SK-N-SH (cell line): ENCODE measurements around the gene EXD2. TPM values are rescaled to one million over a fixed set of nuclear protein-coding genes. Genes with fewer than 3 reads are reported as not detected.

ENCODE experiments used
- CTCF ChIA-PET: fragments of 300-600, 350-600 bp; formaldehyde crosslinking; extraction: SDS; loops from one replicate; lab custom pipeline; 2021; lab: Yijun Ruan, JAX
- POLR2A ChIA-PET: fragments of 350-600 bp; sonication (Branson Sonifier 250); formaldehyde crosslinking; extraction: SDS; loops from one replicate; lab custom pipeline; 2020; ENCODE audit warnings: antibody characterized with exemption, inconsistent platforms; lab: Yijun Ruan, JAX
- DNase-seq: peaks from one replicate; pipeline ENCODE4 v3.0.0; 2012
- H2AFZ ChIP-seq: fragments of 200-600 bp; sonication (generic); 2 replicates; pipeline ENCODE4 v1.8.1; 2016; ENCODE audit warnings: antibody characterized with exemption, mild to moderate bottlenecking, low read depth
- H3F3A ChIP-seq: fragments of 200-600 bp; sonication (generic); replicated peaks from 2 replicates; pipeline ENCODE3; 2016; ENCODE audit warnings: antibody characterized with exemption, mild to moderate bottlenecking; ENCODE audit not compliant: insufficient read depth
- H3K27ac ChIP-seq, 2 experiments: fragments of 200-500 bp in 1 of 2; fragments of 200-600 bp in 1 of 2; sonication (Bioruptor generic) in 1 of 2; sonication (generic), shearing (Covaris generic) in 1 of 2; 2 replicates each; pipeline versions ENCODE4 v1.5.1 to v1.6.1; 2014 to 2016; ENCODE audit warnings: low read depth in 2 of 2, inconsistent platforms in 1 of 2, low read length in 1 of 2, mild to moderate bottlenecking in 1 of 2, mixed read lengths in 1 of 2
- H3K27me3 ChIP-seq: fragments of 200-600 bp; sonication (generic), shearing (Covaris generic); 2 replicates; pipeline ENCODE4 v1.6.1; 2016; ENCODE audit warnings: mixed run types; ENCODE audit not compliant: insufficient read depth
- H3K36me3 ChIP-seq, 2 experiments: fragments of 200-500 bp in 1 of 2; fragments of 200-600 bp in 1 of 2; sonication (Bioruptor generic) in 1 of 2; sonication (generic) in 1 of 2; replicated peaks in 1 of 2; 2 replicates each; pipeline versions ENCODE3 to v1.5.1; 2014 to 2016; ENCODE audit warnings: low read length in 1 of 2, mild to moderate bottlenecking in 1 of 2; ENCODE audit not compliant: insufficient read depth in 2 of 2, control insufficient read depth in 1 of 2
- H3K4me1 ChIP-seq, 2 experiments: fragments of 200-500 bp in 1 of 2; fragments of 200-600 bp in 1 of 2; sonication (Bioruptor generic) in 1 of 2; sonication (generic), shearing (Covaris generic) in 1 of 2; 2 replicates each; pipeline versions ENCODE4 v1.5.1 to v1.6.1; 2014 to 2016; ENCODE audit warnings: low read depth in 1 of 2, low read length in 1 of 2, mixed run types in 1 of 2; ENCODE audit not compliant: insufficient read depth in 2 of 2, control insufficient read depth in 1 of 2
- H3K4me2 ChIP-seq: fragments of 200-600 bp; sonication (generic), shearing (Covaris generic); 2 replicates; pipeline ENCODE4 v1.6.1; 2017; ENCODE audit warnings: mixed run types
- H3K4me3 ChIP-seq, 2 experiments: fragments of 200-500 bp in 1 of 2; fragments of 200-600 bp in 1 of 2; sonication (Bioruptor generic) in 1 of 2; sonication (generic), shearing (Covaris generic) in 1 of 2; 2 replicates each; pipeline versions ENCODE4 v1.5.1 to v1.8.1; 2014 to 2016; ENCODE audit warnings: low read depth in 2 of 2, inconsistent platforms in 1 of 2, low read length in 1 of 2, mild to moderate bottlenecking in 1 of 2, mixed read lengths in 1 of 2, moderate library complexity in 1 of 2
- H3K79me2 ChIP-seq: fragments of 200-600 bp; sonication (generic); 2 replicates; pipeline ENCODE4 v1.8.1; 2017; ENCODE audit warnings: mild to moderate bottlenecking; ENCODE audit not compliant: insufficient read depth
- H3K9ac ChIP-seq: fragments of 200-600 bp; sonication (generic); 2 replicates; pipeline ENCODE4 v1.6.1; 2017; ENCODE audit warnings: mixed run types
- H3K9me2 ChIP-seq: fragments of 200-600 bp; sonication (generic); 2 replicates; pipeline ENCODE4 v1.6.1; 2017; ENCODE audit warnings: mixed run types
- H3K9me3 ChIP-seq: fragments of 200-600 bp; sonication (generic); 2 replicates; pipeline ENCODE4 v1.6.1; 2017; ENCODE audit warnings: mixed run types, mild to moderate bottlenecking, moderate library complexity
- H4K20me1 ChIP-seq: fragments of 200-600 bp; sonication (generic); 2 replicates; pipeline ENCODE4 v1.6.1; 2017; ENCODE audit warnings: mild to moderate bottlenecking, mixed run types; ENCODE audit not compliant: insufficient read depth
- CHD2 ChIP-seq: fragments of 150-350 bp; IDR thresholded peaks from 2 replicates; pipeline ENCODE4 v1.6.1; 2018; ENCODE audit warnings: low read length; ENCODE audit not compliant: partially characterized antibody
- ELF1 ChIP-seq: IDR thresholded peaks from 2 replicates; pipeline ENCODE4 v1.4.0; 2012
- FOXM1 ChIP-seq: IDR thresholded peaks from 2 replicates; pipeline ENCODE4 v1.4.0; 2012; ENCODE audit warnings: low read depth, mild to moderate bottlenecking
- JUND ChIP-seq: IDR thresholded peaks from 2 replicates; pipeline ENCODE4 v1.4.0; 2012
- POLR2AphosphoS5 ChIP-seq: IDR thresholded peaks from 2 replicates; pipeline ENCODE4 v1.6.1; 2012; ENCODE audit warnings: low read depth, low read length
- RAD21 ChIP-seq: IDR thresholded peaks from 2 replicates; pipeline ENCODE4 v1.6.1; 2012; ENCODE audit warnings: mild to moderate bottlenecking, low read length
- SMC3 ChIP-seq: IDR thresholded peaks from 2 replicates; pipeline ENCODE4 v1.6.1; 2012; ENCODE audit warnings: low read depth, low read length, improper control_type of control experiment
- YY1 ChIP-seq: IDR thresholded peaks from 2 replicates; pipeline ENCODE4 v1.4.0; 2012; ENCODE audit warnings: low read depth, mild to moderate bottlenecking
- WGBS: methylation state at CpG from one replicate; pipeline ENCODE4 v1.1.6; 2017; ENCODE audit warnings: low lambda C conversion rate; 5-methylcytosine and 5-hydroxymethylcytosine counted together
- polyA plus RNA-seq, 3 experiments: library from polyadenylated mRNA; depleted of rRNA; stranded (reverse); fragments of >200 nt; gene quantifications; 2 replicates each; pipeline ENCODE4 v1.2.3, GENCODE V29; 2012
- TF ChIP-seq, protein P1 (sequence below): IDR thresholded peaks from 2 replicates; pipeline ENCODE4 v1.6.1; 2012; ENCODE audit warnings: mild to moderate bottlenecking, low read depth, low read length, moderate library complexity
- TF ChIP-seq, protein P2 (sequence below): fragments of 200-600 bp; sonication (generic); IDR thresholded peaks from 2 replicates; pipeline ENCODE4 v1.6.1; 2017; ENCODE audit warnings: antibody characterized with exemption, mild to moderate bottlenecking, moderate library complexity
- TF ChIP-seq, protein P3 (sequence below): IDR thresholded peaks from 2 replicates; pipeline ENCODE4 v1.4.0; 2012; ENCODE audit warnings: low read depth
- TF ChIP-seq, protein P4 (sequence below): IDR thresholded peaks from 2 replicates; pipeline ENCODE4 v1.4.0; 2012; ENCODE audit warnings: low read depth, borderline replicate concordance

The EXD2 gene
- polyA plus RNA-seq, 1 of the 3 experiments (the other 2 are of a cell fraction), result 15.1 TPM

DNA sequence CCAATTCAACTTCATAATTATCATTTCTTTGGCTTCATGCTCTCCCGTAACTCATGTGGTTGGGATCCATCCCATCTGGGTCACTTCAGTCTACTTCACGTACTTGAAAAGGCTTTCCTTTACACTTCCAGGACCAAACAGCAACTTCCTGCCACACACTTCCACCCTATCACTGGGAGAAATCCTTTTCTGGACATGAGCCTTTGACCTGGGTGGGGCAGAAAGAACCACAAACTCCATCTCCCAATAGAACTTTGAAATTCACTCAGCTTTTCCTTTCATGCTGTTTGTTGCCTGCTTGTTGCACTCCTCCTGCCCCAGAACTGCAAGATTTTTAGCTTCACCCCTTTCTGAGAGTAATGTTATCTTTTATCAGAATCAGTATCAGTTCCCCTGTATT is 50.3 kb downstream of the EXD2 start (continued):
- TF ChIP-seq, protein P1, sequence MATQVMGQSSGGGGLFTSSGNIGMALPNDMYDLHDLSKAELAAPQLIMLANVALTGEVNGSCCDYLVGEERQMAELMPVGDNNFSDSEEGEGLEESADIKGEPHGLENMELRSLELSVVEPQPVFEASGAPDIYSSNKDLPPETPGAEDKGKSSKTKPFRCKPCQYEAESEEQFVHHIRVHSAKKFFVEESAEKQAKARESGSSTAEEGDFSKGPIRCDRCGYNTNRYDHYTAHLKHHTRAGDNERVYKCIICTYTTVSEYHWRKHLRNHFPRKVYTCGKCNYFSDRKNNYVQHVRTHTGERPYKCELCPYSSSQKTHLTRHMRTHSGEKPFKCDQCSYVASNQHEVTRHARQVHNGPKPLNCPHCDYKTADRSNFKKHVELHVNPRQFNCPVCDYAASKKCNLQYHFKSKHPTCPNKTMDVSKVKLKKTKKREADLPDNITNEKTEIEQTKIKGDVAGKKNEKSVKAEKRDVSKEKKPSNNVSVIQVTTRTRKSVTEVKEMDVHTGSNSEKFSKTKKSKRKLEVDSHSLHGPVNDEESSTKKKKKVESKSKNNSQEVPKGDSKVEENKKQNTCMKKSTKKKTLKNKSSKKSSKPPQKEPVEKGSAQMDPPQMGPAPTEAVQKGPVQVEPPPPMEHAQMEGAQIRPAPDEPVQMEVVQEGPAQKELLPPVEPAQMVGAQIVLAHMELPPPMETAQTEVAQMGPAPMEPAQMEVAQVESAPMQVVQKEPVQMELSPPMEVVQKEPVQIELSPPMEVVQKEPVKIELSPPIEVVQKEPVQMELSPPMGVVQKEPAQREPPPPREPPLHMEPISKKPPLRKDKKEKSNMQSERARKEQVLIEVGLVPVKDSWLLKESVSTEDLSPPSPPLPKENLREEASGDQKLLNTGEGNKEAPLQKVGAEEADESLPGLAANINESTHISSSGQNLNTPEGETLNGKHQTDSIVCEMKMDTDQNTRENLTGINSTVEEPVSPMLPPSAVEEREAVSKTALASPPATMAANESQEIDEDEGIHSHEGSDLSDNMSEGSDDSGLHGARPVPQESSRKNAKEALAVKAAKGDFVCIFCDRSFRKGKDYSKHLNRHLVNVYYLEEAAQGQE, result no peak

DNA sequence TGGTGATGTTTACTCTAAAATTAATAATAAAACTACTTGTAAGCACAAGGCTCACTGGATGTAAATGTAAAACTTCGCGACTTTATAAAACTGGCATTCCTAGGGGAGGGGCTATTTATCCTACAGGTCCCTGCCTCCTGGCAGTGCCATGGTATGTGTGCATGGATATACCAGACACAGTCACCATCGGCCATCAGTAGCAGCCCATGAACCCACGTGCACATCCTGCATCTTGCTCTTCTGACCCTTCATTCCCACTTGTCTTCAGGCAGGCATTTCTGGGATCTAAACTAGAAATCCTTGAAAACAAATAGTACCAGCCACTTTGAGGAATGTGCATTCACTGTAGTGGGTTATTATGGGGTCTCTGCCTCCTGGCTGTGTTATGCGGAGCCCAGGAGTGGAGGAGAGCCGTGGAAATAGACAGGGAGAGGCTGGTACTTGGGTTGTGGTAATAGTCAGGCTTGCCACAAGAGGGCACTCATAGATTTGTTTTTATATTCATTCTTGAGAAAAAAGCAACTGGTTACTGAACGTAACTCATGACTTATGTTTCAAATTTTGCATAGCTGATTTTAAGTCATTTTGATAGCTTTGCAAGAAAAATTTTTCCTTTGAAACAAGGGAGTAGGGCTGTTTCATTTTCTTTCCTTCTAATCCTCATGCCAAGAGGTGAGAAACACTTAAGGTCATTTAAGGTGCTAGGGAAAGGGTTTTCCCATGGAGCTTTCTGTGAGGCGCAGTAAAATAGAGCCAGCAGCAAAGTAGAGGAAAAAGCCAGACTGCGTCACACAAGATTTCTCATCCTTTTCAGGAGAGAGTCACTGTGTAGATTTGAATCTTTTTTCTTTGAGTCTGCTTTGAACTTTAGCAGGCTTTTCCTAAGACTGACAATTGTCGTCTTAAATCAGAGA is 51.3 kb downstream of the EXD2 start:
- H4K20me1 ChIP-seq, result no peaks in the 10 kb centered on the region
- CTCF ChIA-PET, result interaction anchor here (0.6 to 5.1 kb wide), 64 partner anchors 9 to 1538 kb away, joined by 3 to 92 read pairs (median 4); partner anchors contain the start of genes ERH, EXD2, GALNT16 and PLEKHD1
- peaks cover under 1 to 4% of the 10 kb centered on the region in 2 experiments; a peak in 3 of 4 replicates for H3K4me1 ChIP-seq
- no peaks in the 10 kb centered on the region for H3K27me3 ChIP-seq
- no peak overlapping the region for H3K9ac ChIP-seq
- no peak overlapping the region for H3K4me2 ChIP-seq
- no peaks in the 10 kb centered on the region for H3K79me2 ChIP-seq
- H3K27ac ChIP-seq, result no peak overlapping the region
- POLR2A ChIA-PET, result no interaction called here
- no peak overlapping the region for H3K4me3 ChIP-seq
- peak; percentile 83 for DNase-seq
- H2AFZ ChIP-seq, result no peak overlapping the region
- WGBS, result 75% methylated on average over 10 of the region's 10 CpGs
- H3K9me3 ChIP-seq, result no peaks in the 10 kb centered on the region
- no peaks in the 10 kb centered on the region for H3K9me2 ChIP-seq
- TF ChIP-seq SMC3 (peak; percentile 76), RAD21 (peak; percentile 86)
- TF ChIP-seq, protein P2, sequence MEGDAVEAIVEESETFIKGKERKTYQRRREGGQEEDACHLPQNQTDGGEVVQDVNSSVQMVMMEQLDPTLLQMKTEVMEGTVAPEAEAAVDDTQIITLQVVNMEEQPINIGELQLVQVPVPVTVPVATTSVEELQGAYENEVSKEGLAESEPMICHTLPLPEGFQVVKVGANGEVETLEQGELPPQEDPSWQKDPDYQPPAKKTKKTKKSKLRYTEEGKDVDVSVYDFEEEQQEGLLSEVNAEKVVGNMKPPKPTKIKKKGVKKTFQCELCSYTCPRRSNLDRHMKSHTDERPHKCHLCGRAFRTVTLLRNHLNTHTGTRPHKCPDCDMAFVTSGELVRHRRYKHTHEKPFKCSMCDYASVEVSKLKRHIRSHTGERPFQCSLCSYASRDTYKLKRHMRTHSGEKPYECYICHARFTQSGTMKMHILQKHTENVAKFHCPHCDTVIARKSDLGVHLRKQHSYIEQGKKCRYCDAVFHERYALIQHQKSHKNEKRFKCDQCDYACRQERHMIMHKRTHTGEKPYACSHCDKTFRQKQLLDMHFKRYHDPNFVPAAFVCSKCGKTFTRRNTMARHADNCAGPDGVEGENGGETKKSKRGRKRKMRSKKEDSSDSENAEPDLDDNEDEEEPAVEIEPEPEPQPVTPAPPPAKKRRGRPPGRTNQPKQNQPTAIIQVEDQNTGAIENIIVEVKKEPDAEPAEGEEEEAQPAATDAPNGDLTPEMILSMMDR, result peak; percentile 80
- TF ChIP-seq, protein P3, sequence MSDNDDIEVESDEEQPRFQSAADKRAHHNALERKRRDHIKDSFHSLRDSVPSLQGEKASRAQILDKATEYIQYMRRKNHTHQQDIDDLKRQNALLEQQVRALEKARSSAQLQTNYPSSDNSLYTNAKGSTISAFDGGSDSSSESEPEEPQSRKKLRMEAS, result no peak
- peaks cover 11% of the 10 kb centered on the region for H3F3A ChIP-seq
- H3K36me3 ChIP-seq, result peaks cover 18 to 39% of the 10 kb centered on the region in 2 experiments

DNA sequence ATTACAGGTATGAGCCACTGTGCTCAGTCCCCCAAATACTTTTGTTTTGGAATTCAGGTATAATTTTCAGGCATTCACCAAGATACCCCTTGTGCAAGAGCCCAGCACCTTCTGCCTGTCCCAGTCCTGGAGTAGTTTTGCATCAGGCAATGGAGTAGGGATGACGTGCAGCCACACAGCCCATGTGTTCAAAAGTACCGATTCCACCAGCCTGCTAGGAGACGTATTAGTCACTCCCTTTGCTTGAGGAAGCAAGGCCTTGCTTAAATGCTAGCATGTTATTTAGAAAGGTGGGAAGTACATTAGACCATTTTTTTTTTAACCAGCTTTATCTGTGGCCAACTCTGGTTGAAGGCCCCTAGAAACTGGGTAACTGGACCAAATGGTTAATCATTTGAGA is 53.6 kb downstream of the EXD2 start:
- H3K9ac ChIP-seq, result no peak overlapping the region
- no peaks in the 10 kb centered on the region for H4K20me1 ChIP-seq
- CTCF ChIA-PET, result interaction anchor here (0.9 to 3.2 kb wide), 4 partner anchors 16 to 118 kb away, joined by 3 to 19 read pairs (median 8); no protein-coding TSS in a partner anchor
- WGBS, result 90% methylated on average over 3 of the region's 3 CpGs
- DNase-seq, result no peak
- H3K36me3 ChIP-seq, result peaks cover 0 to 24% of the 10 kb centered on the region in 2 experiments
- no peaks in the 10 kb centered on the region for H3K9me2 ChIP-seq
- H3K4me1 ChIP-seq, result peaks cover 2 to 5% of the 10 kb centered on the region in 2 experiments; a peak in 3 of 4 replicates
- no peaks in the 10 kb centered on the region for H3K9me3 ChIP-seq
- H3F3A ChIP-seq, result peaks cover 18% of the 10 kb centered on the region
- no peak overlapping the region for H3K4me3 ChIP-seq
- no peak overlapping the region for H2AFZ ChIP-seq
- H3K79me2 ChIP-seq, result no peaks in the 10 kb centered on the region
- H3K27ac ChIP-seq, result no peak overlapping the region
- POLR2A ChIA-PET, result no interaction called here
- no peak overlapping the region for H3K4me2 ChIP-seq
- H3K27me3 ChIP-seq, result no peaks in the 10 kb centered on the region
- no peak for TF ChIP-seq JUND
- TF ChIP-seq, protein P1, result no peak
- TF ChIP-seq, protein P4, sequence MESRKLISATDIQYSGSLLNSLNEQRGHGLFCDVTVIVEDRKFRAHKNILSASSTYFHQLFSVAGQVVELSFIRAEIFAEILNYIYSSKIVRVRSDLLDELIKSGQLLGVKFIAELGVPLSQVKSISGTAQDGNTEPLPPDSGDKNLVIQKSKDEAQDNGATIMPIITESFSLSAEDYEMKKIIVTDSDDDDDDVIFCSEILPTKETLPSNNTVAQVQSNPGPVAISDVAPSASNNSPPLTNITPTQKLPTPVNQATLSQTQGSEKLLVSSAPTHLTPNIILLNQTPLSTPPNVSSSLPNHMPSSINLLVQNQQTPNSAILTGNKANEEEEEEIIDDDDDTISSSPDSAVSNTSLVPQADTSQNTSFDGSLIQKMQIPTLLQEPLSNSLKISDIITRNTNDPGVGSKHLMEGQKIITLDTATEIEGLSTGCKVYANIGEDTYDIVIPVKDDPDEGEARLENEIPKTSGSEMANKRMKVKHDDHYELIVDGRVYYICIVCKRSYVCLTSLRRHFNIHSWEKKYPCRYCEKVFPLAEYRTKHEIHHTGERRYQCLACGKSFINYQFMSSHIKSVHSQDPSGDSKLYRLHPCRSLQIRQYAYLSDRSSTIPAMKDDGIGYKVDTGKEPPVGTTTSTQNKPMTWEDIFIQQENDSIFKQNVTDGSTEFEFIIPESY, result no peak
- TF ChIP-seq YY1, result no peak
- no peak for TF ChIP-seq CHD2
- no peak for TF ChIP-seq ELF1
- TF ChIP-seq FOXM1, result no peak
- TF ChIP-seq POLR2AphosphoS5, result no peak
